ENCODE results near the gene LFNG. TPM values are rescaled to one million over a fixed set of nuclear protein-coding genes. Genes with fewer than 3 reads are reported as not detected.
A peak's percentile ranks its signal among the peaks of the same experiment; 100 is the strongest.

Gene LFNG
- total and polyA plus RNA-seq, 2 of the 13 experiments (the other 11 are each of a cell fraction or from before 2014, with no cell fraction given): 0.44 to 1.5 TPM

- TF ChIP-seq THRA (CRISPR knock-in tag; IDR thresholded peaks at IDR 0.05; ENCODE audit: borderline replicate concordance) (no peak), TEAD2 (CRISPR knock-in tag; IDR thresholded peaks at IDR 0.05) (no peak), ZNF468 (CRISPR knock-in tag; IDR thresholded peaks at IDR 0.05) (no peak), RBFOX2 (IDR thresholded peaks at IDR 0.05; ENCODE audit: low read depth, low read length) (peak; percentile 90), ZNF563 (CRISPR knock-in tag; IDR thresholded peaks at IDR 0.05) (no peak), ZBTB42 (CRISPR knock-in tag; IDR thresholded peaks at IDR 0.05) (no peak), TEF (CRISPR knock-in tag; IDR thresholded peaks at IDR 0.05) (no peak), NCOA1 (CRISPR knock-in tag; IDR thresholded peaks at IDR 0.05) (no peak), NFE2L1 (CRISPR knock-in tag; IDR thresholded peaks at IDR 0.05; ENCODE audit: borderline replicate concordance) (no peak), BRF2 (CRISPR knock-in tag; IDR thresholded peaks at IDR 0.05) (no peak), SMARCE1 (IDR thresholded peaks at IDR 0.05; ENCODE audit: borderline replicate concordance) (no peak), BORCS8-MEF2B (CRISPR knock-in tag; IDR thresholded peaks at IDR 0.05) (0 out of 2 replicates have a peak, but pooled peaks have one; percentile 44), JUN (CRISPR knock-in tag; IDR thresholded peaks at IDR 0.05) (no peak), ZNF10 (CRISPR knock-in tag; IDR thresholded peaks at IDR 0.05; ENCODE audit: borderline replicate concordance, low read depth) (no peak), ZNF3 (CRISPR knock-in tag; IDR thresholded peaks at IDR 0.05) (no peak), TCF7L2 (IDR thresholded peaks at IDR 0.05; ENCODE audit: low read depth, low read length) (no peak), ZNF281 (CRISPR knock-in tag; IDR thresholded peaks at IDR 0.05; ENCODE audit: borderline replicate concordance) (no peak), ERF (CRISPR knock-in tag; IDR thresholded peaks at IDR 0.05) (peak; percentile 45; the same call in 1 of the 2 replicates), DNMT1 (CRISPR knock-in tag; IDR thresholded peaks at IDR 0.05) (0 out of 2 replicates have a peak, but pooled peaks have one; percentile 25), PRPF4 (IDR thresholded peaks at IDR 0.05; ENCODE audit: low read depth, low read length, poor library complexity, severe bottlenecking) (no peak), ZNF414 (CRISPR knock-in tag; IDR thresholded peaks at IDR 0.05) (peak; percentile 58; the same call in 1 of the 2 replicates), TBL1XR1 (IDR thresholded peaks at IDR 0.05; ENCODE audit: borderline replicate concordance, low read length, partially characterized antibody) (no peak)
These were observed 35.8 kb downstream of the LFNG start, which contains the start of gene BRAT1 (continued) for GRCh38 chr7:2555121-2556052.

Measured in HepG2 (cell line).